GM19468 (cell line): Measurements from ENCODE around the gene MYO3A.

Source experiments
- ATAC-seq: cut with Tn5 transposase; IDR thresholded peaks from one replicate; pipeline ENCODE4 v1.9.1; 2021; ENCODE audit warnings: mild to moderate bottlenecking, moderate library complexity, moderate number of reproducible peaks; ENCODE audit not compliant: unreplicated experiment; ENCODE audit errors: extremely low read depth

MYO3A gene

GRCh38 chr10:26212511-26212910, 278.5 kb downstream of the MYO3A start:
- no peak for ATAC-seq

DNA sequence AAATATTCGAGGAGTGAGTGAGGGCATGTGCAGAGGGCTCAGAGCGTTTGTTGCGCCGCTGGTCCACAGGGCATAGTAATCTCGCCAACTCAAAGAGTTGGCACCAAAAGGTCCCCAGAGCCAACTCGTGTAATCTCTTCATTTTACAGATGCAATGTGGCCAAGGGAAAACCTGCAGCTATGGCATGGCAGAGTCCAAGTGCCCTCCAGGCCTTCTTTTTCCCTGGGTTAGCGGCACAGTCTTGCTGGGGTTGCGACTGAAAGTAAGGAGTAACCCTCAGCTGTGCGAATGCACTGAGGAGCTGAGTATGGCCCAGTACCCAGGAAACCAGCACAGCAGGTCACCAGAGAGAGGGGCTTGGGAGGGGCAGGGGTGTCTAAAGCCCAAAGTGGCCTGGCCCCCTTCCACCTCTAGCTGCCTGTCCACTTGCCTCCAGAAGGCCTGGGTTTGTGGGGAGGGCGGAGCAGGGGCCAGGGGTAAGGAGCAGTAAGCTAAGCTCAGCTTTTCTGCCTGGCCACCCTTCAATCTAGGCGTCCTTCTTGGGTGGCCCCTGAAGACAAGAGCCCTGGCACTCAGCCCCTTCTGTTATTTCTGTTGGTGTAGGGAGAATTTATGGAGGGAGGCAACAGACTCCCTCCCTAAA, 279.2 kb downstream of the MYO3A start:
- ATAC-seq, result no peak

DNA sequence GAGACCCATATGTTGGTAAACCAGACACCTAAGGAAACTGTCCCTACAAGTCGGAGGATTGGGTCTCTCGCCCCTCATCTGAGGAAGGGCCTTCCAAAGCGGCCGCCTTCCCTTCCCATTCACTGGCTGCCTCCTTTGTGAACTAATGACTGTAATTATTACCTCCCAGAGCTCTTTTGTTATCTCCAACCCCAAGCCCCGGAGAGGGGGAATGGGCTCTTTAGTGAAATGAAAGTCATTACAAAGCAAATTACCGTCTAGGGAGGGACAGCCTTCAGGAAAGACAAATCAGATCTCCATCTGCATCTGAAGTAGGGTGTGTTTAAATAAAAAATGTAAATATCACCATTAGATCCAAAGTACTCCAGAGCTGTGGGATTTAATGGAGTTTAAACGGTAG, 280.0 kb downstream of the MYO3A start:
- ATAC-seq, result no peak

- no peak for ATAC-seq
These were observed 280.7 kb downstream of the MYO3A start for GRCh38 chr10:26214551-26215395.

DNA sequence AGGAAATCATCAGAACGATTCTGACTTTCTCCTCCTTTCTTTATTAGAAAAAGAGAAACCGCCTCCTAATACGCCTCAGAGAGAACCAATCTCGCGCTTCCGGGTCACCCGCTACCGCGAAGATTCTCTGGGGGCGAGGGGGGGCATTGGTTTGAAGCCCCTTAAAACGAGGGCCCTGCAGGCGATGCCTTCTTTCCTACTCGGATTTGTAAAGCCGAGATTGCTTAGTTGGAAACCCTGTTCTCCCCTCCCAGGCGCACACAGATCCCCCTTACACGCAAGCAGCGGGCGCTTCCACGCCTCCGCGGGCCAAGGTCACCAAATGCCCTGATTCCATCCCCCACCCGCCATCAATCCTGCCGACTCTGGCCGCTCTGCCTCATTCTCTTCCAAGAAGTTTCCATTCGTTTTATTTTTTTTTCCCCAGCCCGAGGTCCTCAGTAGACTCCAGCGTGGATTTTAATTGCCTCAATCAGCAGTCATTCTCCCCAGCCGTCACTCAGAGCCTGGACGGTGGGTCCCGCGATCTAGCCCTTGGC, 281.4 kb downstream of the MYO3A start:
- no peak for ATAC-seq

GRCh38 chr10:26215935-26216584, 282.0 kb downstream of the MYO3A start:
- ATAC-seq, result no peak

GRCh38 chr10:26216585-26217395, 282.8 kb downstream of the MYO3A start, which contains the start of gene GAD2:
Gene GAD2, plus strand, starts transcription at chr10:26216774. Its CDS starts 36 bp downstream, at chr10:26216810.
- ATAC-seq, result no peak

DNA sequence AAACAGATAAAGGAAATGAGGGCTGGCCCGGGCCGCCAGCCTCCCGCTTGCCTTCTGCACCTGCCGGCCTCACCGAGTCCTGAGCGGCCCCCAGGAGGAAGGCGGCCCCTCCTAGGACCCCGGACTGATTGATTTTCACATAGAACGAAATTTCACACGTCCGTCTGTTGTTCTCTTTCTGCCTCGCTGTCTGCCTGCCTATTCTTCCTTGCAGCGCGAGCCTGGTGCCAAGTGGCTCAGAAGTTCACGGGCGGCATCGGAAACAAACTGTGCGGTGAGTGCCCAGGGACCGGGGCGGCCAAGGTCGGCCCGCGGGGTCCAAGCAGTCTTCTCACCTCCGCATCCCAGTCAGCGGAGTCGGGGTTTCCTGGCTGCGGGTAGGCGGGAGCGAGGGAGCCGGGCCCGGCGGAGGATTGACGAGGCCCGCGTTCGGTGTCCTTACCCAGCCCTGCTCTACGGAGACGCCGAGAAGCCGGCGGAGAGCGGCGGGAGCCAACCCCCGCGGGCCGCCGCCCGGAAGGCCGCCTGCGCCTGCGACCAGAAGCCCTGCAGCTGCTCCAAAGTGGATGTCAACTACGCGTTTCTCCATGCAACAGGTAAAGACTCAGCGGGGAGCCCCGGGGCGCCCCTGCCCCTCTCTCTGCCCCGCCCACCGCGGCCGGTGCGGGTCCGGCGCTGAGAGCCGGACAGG, 283.5 kb downstream of the MYO3A start:
- no peak for ATAC-seq

DNA sequence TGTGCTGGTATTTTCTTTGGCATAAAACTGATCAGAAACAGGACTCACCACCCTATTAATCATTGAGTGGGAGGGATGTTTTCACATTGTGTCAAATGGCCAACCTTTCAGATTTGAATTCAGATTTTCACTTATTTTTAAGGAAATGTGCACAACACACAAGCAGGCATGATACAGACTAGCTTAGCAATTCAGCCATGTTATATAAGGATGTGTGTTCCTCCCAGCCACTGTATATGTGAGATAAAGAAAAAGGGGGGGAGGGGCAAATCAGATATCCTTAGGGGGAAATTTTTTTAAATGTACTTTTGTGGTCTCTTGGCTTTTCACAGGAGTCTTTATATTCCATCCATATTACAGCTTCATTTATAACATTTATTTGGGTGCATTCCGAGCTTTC, 285.6 kb downstream of the MYO3A start:
- ATAC-seq, result no peak

GRCh38 chr10:26220901-26221300, 286.9 kb downstream of the MYO3A start:
- ATAC-seq, result no peak

GRCh38 chr10:26221541-26221940, 287.5 kb downstream of the MYO3A start:
- no peak for ATAC-seq

DNA sequence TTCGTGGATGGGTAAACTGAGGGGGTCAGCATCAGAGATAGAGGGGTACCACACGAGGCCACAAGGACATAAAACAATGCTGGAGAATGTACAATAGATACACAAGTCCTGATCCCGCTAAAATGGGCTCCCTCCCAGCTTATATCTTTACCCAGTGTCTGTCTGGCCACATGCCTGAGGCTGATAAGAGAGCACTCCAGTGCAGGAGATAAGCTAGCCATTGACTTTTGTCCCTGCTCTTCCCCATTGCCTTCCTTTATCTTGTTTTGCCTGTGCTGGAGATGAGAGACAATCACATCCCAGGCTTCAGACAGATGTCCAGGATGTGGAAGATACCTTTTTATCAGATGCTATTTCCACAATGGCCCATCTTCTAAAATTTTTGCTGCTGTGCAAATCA, 288.5 kb downstream of the MYO3A start:
- no peak for ATAC-seq

DNA sequence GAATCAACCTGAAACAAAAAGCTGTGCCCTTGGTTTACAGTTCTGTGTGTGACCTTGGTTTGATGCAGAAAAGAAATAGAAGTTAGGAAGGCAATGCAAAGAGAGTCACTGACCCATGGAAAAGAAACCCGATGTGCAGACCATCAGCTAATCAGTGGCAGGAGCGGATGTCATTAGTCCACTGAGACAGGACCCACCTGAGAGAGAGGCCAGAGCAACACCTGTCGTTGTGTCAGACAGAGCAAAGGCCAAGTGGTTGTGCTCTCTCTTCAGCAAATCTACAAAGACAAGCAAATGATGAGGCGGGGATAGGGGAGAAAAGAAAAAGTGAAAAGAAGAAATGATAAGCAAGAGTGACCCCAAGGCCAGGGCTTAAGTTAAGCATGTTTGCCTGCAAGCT, 291.3 kb downstream of the MYO3A start:
- no peak for ATAC-seq

DNA sequence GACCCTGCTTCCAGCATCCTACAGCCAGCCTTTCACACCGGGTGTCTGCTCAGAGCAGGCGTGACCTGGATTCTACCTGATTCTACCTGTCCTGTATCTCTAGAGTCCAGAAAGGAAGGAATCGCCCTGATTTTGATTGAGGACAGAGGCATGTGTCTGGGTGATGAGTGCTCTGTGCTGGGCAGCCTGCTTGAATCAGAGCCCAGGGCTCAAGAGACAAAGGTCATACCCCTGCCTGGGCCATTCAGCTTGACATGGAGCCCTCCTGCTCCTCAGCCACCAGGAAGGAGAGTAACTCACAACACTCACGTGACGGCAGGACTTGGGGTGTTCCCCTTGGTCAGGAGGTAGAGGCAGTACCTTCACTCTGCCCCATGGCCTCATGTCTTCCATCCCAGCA, 293.8 kb downstream of the MYO3A start:
- no peak for ATAC-seq

DNA sequence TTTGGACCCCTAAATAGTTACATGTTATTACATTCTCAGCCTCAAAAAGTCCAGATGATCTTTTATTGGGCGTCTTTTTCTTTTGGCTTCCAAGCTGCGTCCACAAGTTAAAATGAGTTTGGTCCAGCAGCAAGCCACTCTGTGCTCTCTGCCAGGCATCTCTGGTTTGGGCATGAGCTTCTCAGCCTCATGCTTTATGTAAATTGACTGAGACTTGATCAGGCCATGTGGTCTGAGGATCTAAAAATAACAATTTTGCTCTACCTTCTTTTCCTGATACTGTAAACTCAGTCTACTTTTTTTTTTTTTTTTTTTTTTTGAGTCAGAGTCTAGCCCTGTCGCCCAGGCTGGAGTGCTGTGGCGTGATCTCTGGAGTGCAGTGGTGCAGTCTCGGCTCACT, 298.1 kb downstream of the MYO3A start:
- ATAC-seq, result no peak

- ATAC-seq, result no peak
These were observed 301.7 kb downstream of the MYO3A start for GRCh38 chr10:26235761-26236160.

- no peak for ATAC-seq
These were observed 304.3 kb downstream of the MYO3A start for GRCh38 chr10:26238378-26238777.

DNA sequence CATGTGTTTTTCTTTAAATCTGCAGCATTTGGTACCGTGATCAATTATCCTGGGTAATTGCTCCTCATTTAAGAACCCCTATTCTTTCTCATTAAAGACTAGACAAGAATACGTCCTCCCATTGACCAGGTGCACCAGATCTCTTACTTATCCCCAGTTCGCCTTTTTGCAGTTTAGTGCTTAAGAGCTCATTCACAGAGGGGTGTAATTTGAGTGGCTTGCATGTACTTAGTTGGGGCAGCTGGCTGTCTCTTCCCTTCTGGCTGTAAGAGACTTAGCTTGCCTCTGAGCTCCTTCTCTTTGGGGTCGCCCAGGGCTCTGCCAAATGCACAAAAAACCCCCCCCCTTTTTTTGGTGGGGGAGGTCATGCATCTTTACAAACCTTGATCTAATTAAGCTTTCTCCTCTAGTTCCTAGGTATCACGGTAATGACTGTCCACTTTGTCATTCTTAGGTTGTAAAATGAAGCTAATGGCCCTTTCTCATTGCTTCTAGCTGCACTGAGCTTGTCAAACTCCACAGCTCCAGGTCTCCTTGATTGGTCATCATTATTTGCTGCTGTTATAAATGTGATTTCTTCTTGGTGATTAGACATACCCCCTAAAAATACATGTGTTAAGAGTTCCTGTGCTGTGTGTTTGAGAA, 308.8 kb downstream of the MYO3A start:
- no peak for ATAC-seq

- no peak for ATAC-seq
These were observed 309.3 kb downstream of the MYO3A start for GRCh38 chr10:26243351-26243720.
